Progenitor cell of endocrine pancreas (in vitro differentiated cells): ENCODE data around the gene ACTN3. TPM values are rescaled to one million over a fixed set of nuclear protein-coding genes. Genes with fewer than 3 reads are reported as not detected.

Experiments used
- DNase-seq: peaks from one replicate; pipeline ENCODE4 v3.0.0; 2021; ENCODE audit warnings: low spot score; ENCODE audit not compliant: unreplicated experiment
- H3K27ac Mint-ChIP-seq: 2 replicates; pipeline ENCODE4 v1.8.0; 2021; ENCODE audit warnings: mild to moderate bottlenecking, moderate library complexity, mixed read lengths
- H3K27me3 Mint-ChIP-seq: 2 replicates; pipeline ENCODE4 v1.8.0; 2021; ENCODE audit warnings: mixed read lengths
- H3K36me3 Mint-ChIP-seq: 2 replicates; pipeline ENCODE4 v1.8.0; 2022; ENCODE audit warnings: mixed read lengths; ENCODE audit not compliant: insufficient read depth
- H3K4me1 Mint-ChIP-seq: 2 replicates; pipeline ENCODE4 v1.8.0; 2021; ENCODE audit warnings: low read depth, mixed read lengths
- H3K4me3 Mint-ChIP-seq: 2 replicates; pipeline ENCODE4 v1.8.0; 2021; ENCODE audit warnings: low read depth, mild to moderate bottlenecking, moderate library complexity, mixed read lengths
- H3K9me3 Mint-ChIP-seq: 2 replicates; pipeline ENCODE4 v1.8.0; 2021; ENCODE audit warnings: low read depth, mixed read lengths
- total RNA-seq: library from RNA; stranded (reverse); gene quantifications from 2 replicates; pipeline ENCODE4 v1.2.1, GENCODE V29; 2021
- TF ChIP-seq, protein P1 (sequence below): fragments of 200-600 bp; sonication (generic); IDR thresholded peaks from one replicate; pipeline ENCODE4 v1.5.0; 2021; ENCODE audit warnings: antibody characterized with exemption, mild to moderate bottlenecking; ENCODE audit not compliant: unreplicated experiment

The ACTN3 gene
- total RNA-seq, 1 donor from 2014 or later = 0.43 TPM

DNA sequence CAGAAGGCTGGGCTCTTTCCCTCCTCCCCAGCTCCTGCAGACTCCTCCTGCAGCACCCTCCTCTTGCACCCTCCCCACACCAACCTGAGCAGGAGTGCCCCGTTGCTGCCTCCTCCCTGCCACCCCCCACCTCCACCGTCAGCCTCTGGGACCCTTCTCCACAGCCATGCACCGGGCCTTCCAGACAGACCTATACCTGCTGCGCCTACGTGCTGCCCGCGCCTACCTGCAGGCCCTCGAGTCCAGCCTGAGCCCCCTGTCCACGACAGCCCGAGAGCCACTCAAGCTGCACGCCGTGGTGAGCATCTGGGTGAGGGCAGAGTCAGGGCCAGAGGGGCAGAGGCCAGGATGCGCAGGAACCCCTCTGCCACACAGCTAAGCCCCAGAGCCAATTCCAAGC is 17.0 kb upstream of the ACTN3 start:
- no peak overlapping the region for H3K27ac Mint-ChIP-seq
- no peaks in the 10 kb centered on the region for H3K9me3 Mint-ChIP-seq
- no peaks in the 10 kb centered on the region for H3K27me3 Mint-ChIP-seq
- TF ChIP-seq, protein P1, sequence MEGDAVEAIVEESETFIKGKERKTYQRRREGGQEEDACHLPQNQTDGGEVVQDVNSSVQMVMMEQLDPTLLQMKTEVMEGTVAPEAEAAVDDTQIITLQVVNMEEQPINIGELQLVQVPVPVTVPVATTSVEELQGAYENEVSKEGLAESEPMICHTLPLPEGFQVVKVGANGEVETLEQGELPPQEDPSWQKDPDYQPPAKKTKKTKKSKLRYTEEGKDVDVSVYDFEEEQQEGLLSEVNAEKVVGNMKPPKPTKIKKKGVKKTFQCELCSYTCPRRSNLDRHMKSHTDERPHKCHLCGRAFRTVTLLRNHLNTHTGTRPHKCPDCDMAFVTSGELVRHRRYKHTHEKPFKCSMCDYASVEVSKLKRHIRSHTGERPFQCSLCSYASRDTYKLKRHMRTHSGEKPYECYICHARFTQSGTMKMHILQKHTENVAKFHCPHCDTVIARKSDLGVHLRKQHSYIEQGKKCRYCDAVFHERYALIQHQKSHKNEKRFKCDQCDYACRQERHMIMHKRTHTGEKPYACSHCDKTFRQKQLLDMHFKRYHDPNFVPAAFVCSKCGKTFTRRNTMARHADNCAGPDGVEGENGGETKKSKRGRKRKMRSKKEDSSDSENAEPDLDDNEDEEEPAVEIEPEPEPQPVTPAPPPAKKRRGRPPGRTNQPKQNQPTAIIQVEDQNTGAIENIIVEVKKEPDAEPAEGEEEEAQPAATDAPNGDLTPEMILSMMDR = no peak
- peaks cover 7% of the 10 kb centered on the region for H3K36me3 Mint-ChIP-seq
- no peak overlapping the region for H3K4me3 Mint-ChIP-seq
- peaks cover 2% of the 10 kb centered on the region for H3K4me1 Mint-ChIP-seq
- DNase-seq = no peak

GRCh38 chr11:66530927-66531709 is 15.6 kb upstream of the ACTN3 start:
- Mint-ChIP-seq H3K27ac (no peak overlapping the region), H3K4me1 (peaks cover 2% of the 10 kb centered on the region), H3K36me3 (peaks cover 15% of the 10 kb centered on the region), H3K27me3 (no peaks in the 10 kb centered on the region), H3K9me3 (no peaks in the 10 kb centered on the region), H3K4me3 (no peak overlapping the region)
- DNase-seq = no peak
- TF ChIP-seq, protein P1 = no peak

- Mint-ChIP-seq H3K9me3 (no peaks in the 10 kb centered on the region), H3K4me1 (peaks cover 2% of the 10 kb centered on the region), H3K27ac (no peak overlapping the region), H3K27me3 (no peaks in the 10 kb centered on the region), H3K4me3 (no peak overlapping the region), H3K36me3 (peaks cover 17% of the 10 kb centered on the region)
- no peak for DNase-seq
- TF ChIP-seq, protein P1 = no peak
These were observed 14.9 kb upstream of the ACTN3 start for GRCh38 chr11:66531841-66532240.

- Mint-ChIP-seq H3K4me3 (no peak overlapping the region), H3K36me3 (peaks cover 20% of the 10 kb centered on the region), H3K4me1 (peaks cover 2% of the 10 kb centered on the region), H3K27ac (no peak overlapping the region), H3K9me3 (no peaks in the 10 kb centered on the region), H3K27me3 (no peaks in the 10 kb centered on the region)
- no peak for DNase-seq
- TF ChIP-seq, protein P1 = no peak
These were observed 13.9 kb upstream of the ACTN3 start for GRCh38 chr11:66532784-66533183.

GRCh38 chr11:66539170-66539869 is 7.4 kb upstream of the ACTN3 start:
- Mint-ChIP-seq H3K36me3 (peaks cover 22% of the 10 kb centered on the region), H3K27ac (no peak overlapping the region), H3K27me3 (no peaks in the 10 kb centered on the region), H3K4me3 (no peak overlapping the region), H3K4me1 (peaks cover 5% of the 10 kb centered on the region), H3K9me3 (no peaks in the 10 kb centered on the region)
- TF ChIP-seq, protein P1 = no peak
- DNase-seq = no peak
